Right lobe of liver (tissue), 4 donors: ENCODE measurements around the gene NPY.

ENCODE experiments used
- POLR2A ChIP-seq: fragments of 450-650 bp; IDR thresholded peaks from one replicate; pipeline ENCODE4 v1.6.1; 2017; ENCODE audit warnings: antibody characterized with exemption, mild to moderate bottlenecking
- TF ChIP-seq, protein P1 (sequence below), 4 donors: fragments of 200-600 bp in 3 of 4; fragments of 450-650 bp in 1 of 4; IDR thresholded peaks; one replicate each; pipeline versions ENCODE4 v1.5.1 to v1.8.0; 2016 to 2022; ENCODE audit warnings: antibody characterized with exemption in 4 of 4, mild to moderate bottlenecking in 2 of 4
- donor health status: DM: no; HTN: no; CAD: no.
- donor health status: DM: no; HTN: no; CAD: no.
- donor health status: DM: no; HTN: yes; CAD: no.

DNA sequence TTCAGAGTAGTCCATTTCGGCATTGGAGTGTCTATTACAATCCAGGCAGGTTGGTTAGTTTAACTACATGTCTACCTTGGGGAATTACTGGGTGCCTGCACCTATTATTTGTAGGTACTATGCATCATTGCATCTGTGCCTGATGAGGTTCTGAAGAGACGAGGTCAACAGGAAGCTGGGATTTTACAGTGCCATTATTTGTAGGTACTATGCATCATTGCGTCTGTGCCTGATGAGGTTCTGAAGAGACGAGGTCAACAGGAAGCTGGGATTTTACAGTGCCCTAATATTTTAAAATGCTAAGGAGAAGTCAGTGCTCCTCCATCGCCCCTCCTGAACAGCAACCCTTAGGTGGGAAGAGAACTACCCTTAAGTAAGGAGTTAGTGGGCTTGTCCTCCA lies 41.7 kb downstream of the NPY start:
- TF ChIP-seq, protein P1, sequence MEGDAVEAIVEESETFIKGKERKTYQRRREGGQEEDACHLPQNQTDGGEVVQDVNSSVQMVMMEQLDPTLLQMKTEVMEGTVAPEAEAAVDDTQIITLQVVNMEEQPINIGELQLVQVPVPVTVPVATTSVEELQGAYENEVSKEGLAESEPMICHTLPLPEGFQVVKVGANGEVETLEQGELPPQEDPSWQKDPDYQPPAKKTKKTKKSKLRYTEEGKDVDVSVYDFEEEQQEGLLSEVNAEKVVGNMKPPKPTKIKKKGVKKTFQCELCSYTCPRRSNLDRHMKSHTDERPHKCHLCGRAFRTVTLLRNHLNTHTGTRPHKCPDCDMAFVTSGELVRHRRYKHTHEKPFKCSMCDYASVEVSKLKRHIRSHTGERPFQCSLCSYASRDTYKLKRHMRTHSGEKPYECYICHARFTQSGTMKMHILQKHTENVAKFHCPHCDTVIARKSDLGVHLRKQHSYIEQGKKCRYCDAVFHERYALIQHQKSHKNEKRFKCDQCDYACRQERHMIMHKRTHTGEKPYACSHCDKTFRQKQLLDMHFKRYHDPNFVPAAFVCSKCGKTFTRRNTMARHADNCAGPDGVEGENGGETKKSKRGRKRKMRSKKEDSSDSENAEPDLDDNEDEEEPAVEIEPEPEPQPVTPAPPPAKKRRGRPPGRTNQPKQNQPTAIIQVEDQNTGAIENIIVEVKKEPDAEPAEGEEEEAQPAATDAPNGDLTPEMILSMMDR (IDR thresholded peaks at IDR 0.05), result no peak
- no peak for TF ChIP-seq POLR2A
